ENCODE measurements around the gene ITGB5.

Gene ITGB5

GRCh38 chr3:124890573-124891190, 3.5 kb upstream of the ITGB5 start:
- DNase-seq, result no peak

DNA sequence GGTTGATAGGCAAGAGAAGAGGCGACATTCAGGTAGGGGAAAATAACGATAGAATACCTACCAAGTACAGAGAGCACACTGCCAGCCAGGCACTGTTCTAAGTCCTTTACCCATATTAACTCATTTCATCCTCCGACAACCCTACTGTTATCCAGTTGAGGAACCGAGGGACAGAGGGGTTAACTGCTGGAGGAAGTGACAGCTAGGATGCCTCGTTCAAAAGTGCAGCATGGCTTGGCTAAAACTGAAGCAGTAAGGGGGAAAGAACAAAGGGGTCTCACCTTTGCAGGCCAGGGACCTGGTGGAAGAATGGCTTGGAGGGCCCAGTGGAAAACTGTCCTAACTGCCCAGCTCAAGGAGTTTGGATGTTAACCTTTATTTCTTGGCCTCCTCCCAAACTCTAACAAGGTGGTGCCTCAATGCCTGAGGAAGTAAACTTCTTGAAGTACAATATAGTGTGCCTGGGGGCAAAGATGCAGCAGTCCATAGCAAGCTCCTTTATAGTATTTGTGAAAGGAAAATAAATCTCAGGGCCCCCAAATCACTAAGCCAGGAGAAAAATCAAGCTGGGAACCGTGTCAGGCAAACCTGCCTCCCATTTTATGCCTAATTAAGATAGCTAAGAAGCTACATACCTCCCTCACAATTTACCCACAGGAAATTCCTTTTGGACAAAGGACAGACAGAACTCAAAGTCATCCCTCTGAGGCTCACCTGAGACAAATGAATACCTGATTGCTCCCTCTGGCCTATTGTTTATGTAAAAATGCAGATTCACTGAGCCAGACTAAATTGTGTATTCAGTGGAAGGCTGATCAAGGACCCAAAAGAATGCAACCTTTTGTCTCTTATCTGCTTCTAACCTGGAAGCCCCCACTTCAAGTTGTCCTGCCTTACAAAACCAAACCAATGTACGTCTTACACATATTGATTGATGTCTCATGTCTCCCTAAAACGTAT, 1.6 kb upstream of the ITGB5 start:
- DNase-seq, result no peak

DNA sequence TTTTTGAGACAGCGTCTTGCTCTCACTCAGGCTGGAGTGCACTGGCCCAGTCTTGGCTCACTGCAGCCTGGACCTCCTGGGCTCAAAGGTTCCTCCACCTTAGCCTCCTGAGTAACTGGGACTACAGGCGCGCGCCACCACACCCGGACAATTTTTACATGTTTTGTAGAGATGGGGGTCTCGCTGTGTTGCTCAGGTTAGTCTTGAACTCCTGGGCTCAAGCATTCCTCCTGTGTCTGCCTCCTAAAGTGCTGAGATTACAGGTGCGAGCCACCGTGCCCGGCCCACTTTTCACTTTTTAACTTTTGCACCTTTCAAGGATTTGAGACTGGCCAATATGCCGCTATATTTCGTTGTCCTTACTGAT, 750 bp upstream of the ITGB5 start:
- no peak for DNase-seq

- DNase-seq, result no peak
Measured at GRCh38 chr3:124886168-124887056, 753 bp downstream of the ITGB5 start.

DNA sequence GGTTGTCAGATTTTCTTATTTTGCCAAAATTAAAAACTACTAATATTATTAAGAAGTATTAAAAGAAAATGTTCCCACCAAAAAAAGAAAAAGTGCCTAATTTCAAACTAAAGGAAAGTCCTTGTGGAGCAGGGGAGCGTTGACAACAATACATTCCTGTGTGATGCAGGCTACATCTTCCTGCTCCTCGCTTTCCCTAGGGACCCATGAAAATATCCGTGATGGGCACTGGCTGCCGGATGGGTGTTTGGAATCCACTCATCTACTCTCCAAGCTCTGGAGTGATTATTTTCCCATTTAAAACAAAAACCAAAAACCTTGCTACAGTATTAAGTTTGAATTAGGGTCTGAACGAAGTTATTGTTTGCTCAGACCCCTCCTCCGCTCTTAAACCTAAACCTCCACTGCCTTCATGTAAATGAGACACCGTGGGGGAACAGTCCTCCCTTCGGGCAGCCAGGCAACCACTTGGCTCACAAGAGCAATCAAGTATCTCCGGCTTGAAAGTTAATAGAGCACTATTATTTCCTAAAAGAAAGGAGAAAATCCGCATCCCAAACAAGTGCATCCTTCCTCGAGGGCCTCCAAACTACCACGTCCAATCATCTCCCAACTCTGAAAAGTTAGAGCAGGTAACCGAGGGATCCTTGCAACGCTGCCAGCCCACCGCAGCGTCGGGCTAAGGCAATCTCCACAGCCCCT, 1.5 kb downstream of the ITGB5 start:
- no peak for DNase-seq

- DNase-seq, result no peak
Measured at GRCh38 chr3:124884474-124885101, 2.6 kb downstream of the ITGB5 start.

DNA sequence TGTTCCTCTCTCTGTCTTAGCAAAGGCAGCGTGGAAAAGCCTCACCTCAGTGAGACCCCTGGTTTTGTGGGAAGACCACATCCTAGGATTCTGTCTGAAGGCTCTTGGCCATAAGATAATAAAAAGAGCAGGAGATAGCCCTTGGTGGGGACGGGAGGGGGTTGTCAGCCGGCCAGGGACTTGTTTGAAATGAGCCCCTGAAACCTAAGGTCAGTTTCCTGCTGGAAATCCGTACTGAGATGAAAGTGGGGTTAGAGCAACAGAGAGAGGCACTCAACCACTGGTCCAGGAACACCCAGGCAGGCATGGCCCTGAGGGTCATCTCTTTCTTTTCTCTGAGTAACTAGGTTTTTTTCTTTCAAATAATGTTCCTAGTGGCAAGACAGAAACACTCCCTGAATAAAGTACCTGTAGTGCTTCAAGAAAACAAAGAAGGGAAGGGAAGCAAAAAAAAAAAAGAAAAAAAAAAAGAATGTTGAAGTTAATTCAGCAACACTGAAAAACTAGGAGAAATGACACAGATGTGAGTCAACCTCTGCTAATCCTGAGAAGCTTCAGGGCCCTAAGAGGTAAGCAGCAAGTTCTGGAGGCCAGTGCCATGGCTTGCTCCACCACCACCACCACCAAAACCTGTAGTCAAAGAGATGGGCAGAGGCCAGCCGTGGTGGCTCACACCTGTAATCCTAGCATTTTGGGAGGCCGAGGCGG, 3.2 kb downstream of the ITGB5 start:
- DNase-seq, result no peak

GRCh38 chr3:124882816-124883747, 4.1 kb downstream of the ITGB5 start:
- no peak for DNase-seq

- DNase-seq, result no peak
Measured at GRCh38 chr3:124881976-124882697, 5.0 kb downstream of the ITGB5 start.

GRCh38 chr3:124879337-124879680, 7.9 kb downstream of the ITGB5 start:
- DNase-seq, result no peak

DNA sequence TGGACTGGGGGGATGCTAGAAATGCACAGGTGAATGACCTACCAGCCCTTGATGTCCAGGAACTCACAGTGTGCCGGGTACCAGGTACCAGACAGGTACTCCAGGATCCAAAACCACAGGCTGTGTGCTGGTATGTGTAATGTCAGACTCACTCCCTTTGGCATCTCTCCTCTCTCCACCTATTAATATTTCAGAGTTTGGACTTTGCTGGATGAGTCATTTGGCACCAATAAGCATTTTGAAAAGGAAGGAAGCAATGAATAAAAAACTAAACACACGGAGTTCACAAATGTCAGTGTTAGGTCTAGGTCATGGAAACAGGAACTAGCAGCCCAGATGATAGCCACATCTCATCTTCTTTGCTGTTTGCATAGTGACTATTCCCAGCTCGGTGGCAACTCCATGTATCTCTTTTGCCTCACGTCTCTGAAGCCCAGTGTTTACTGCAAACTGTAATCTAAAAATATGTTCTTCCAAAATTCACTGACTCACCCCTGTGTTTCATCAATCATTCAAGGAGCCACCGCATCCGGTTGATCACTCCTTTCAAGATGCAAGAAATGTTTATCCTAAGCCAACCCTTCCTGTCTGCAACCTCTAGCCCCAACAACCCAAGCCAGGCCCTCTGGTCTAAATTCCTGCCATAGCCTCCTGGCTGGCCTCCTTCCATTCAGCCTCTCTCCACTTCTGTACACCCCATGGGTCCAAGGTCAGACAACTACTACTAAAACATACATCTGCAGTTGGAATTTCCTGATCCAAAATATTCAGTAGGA, 8.4 kb downstream of the ITGB5 start:
- DNase-seq, result no peak

DNA sequence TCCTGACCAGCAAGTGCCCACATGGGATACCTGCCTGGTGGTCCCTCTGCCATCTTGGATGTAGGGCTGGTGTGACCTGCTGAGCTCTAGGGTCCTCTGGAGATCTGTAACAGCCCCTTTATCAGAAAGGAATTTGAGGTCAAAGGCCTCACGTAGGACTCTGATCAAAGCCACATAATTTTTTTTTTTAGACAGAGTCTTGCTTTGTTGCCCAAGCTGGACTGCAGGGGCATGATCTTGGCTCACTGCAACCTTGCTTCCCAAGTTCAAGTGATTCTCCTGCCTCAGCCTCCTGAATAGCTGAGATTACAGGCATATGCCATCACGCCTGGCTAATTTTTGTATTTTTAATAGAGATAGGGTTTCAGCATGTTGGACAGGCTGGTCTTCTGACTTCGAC, 9.5 kb downstream of the ITGB5 start:
- no peak for DNase-seq

GRCh38 chr3:124876401-124876878, 10.7 kb downstream of the ITGB5 start:
- no peak for DNase-seq

GRCh38 chr3:124873226-124873625, 13.9 kb downstream of the ITGB5 start:
- DNase-seq, result no peak

- DNase-seq, result no peak
Measured at GRCh38 chr3:124867511-124867910, 19.7 kb downstream of the ITGB5 start.

DNA sequence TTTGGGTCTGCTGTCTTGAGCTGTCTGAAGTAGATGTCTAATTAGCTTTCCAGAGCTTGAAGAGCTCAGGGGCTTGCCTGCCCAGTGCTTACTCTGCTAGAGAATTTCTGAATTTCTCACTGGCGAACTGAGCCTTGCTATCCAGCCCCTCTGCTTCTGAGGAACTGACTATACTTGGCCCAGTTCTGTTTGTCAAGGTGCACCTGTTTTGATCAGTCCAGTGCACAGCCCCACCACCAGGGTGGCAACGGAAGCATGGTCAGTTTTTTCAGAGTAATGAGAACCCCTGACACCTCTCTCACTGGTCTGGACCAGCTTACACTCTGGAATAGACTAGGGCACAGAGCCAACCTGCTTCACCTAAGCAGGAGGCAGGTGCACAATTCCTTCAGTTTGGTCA, 25.2 kb downstream of the ITGB5 start:
- no peak for DNase-seq

DNA sequence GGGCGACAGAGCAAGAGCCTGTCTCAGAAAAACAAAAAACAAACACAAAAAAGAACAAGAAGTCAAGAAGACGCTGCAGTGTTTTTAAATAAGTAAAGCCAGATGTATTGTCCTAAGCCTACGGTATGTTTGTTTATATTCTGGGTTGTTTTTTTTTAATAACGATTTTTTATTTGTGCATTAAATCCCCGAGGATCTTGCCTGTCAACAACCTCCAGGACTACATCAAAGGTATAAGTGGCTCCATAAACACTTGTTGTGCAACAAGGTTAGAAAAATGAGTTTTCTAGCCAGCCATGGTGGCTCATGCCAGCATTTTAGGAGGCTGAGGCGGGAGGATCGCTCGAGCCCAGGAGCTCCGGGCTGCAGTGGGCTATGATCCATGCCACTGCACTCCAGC, 26.1 kb downstream of the ITGB5 start:
- no peak for DNase-seq

DNA sequence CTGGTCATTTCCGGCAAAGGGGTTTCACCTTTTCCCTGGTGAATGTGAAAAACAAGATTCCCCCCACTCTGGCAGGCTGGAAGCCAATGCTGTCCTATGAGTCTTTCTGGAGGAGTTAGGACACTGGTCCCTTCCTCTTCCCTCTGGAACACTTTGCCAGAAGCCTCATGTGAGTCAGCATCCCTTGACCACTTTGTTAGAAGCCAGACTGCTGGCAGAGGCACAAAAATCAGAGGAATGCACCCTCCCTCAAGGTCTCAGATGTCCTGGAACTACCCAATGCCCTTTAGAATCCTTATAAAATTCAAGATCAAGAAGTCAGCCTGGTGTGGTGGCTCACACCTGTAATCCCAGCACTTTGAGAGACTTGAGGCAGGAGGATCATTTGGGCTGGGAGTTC, 26.6 kb downstream of the ITGB5 start:
- DNase-seq, result no peak

- no peak for DNase-seq
Measured at GRCh38 chr3:124859025-124859424, 28.1 kb downstream of the ITGB5 start.
